C4-2B (cell line): ENCODE measurements around the gene SCTR.

ENCODE experiments used
- ZFX ChIP-seq: fragments of 450-650 bp; IDR thresholded peaks from 2 replicates; pipeline ENCODE4 v1.6.1; 2017
- TF ChIP-seq, protein P1 (sequence below): fragments of 450-650 bp; conservative IDR thresholded peaks from 2 replicates; pipeline ENCODE4 v1.5.1; 2017; ENCODE audit warnings: mild to moderate bottlenecking

GRCh38 chr2:119476301-119477112, 47.8 kb downstream of the SCTR start:
- TF ChIP-seq, protein P1, sequence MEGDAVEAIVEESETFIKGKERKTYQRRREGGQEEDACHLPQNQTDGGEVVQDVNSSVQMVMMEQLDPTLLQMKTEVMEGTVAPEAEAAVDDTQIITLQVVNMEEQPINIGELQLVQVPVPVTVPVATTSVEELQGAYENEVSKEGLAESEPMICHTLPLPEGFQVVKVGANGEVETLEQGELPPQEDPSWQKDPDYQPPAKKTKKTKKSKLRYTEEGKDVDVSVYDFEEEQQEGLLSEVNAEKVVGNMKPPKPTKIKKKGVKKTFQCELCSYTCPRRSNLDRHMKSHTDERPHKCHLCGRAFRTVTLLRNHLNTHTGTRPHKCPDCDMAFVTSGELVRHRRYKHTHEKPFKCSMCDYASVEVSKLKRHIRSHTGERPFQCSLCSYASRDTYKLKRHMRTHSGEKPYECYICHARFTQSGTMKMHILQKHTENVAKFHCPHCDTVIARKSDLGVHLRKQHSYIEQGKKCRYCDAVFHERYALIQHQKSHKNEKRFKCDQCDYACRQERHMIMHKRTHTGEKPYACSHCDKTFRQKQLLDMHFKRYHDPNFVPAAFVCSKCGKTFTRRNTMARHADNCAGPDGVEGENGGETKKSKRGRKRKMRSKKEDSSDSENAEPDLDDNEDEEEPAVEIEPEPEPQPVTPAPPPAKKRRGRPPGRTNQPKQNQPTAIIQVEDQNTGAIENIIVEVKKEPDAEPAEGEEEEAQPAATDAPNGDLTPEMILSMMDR: peak; percentile 96
- TF ChIP-seq ZFX: no peak
